ENCODE results near the gene SOX5. TPM values are rescaled to one million over a fixed set of nuclear protein-coding genes. Genes with fewer than 3 reads are reported as not detected.

The SOX5 gene
- total RNA-seq, 6 experiments from 2014 or later, result 14.8 to 34.3 (median 31.1) TPM

GRCh38 chr12:23556661-23557060, 392.8 kb downstream of the SOX5 start:
- no peak overlapping the region for H3K27ac ChIP-seq
- H3K36me3 ChIP-seq, result peaks cover 0 to 3% (median 0%) of the 10 kb centered on the region in 4 donors
- WGBS (ENCODE audit: insufficient coverage, low coverage, low lambda C conversion rate, missing lambda C conversion rate), result 53% methylated on average over 4 of the region's 5 CpGs
- H3K9me3 ChIP-seq, result no peaks in the 10 kb centered on the region
- no peak overlapping the region for H3K4me3 ChIP-seq
- H3K27me3 ChIP-seq, result no peaks in the 10 kb centered on the region
- TF ChIP-seq POLR2A (IDR thresholded peaks at IDR 0.05), result no peak
- TF ChIP-seq, protein P1, sequence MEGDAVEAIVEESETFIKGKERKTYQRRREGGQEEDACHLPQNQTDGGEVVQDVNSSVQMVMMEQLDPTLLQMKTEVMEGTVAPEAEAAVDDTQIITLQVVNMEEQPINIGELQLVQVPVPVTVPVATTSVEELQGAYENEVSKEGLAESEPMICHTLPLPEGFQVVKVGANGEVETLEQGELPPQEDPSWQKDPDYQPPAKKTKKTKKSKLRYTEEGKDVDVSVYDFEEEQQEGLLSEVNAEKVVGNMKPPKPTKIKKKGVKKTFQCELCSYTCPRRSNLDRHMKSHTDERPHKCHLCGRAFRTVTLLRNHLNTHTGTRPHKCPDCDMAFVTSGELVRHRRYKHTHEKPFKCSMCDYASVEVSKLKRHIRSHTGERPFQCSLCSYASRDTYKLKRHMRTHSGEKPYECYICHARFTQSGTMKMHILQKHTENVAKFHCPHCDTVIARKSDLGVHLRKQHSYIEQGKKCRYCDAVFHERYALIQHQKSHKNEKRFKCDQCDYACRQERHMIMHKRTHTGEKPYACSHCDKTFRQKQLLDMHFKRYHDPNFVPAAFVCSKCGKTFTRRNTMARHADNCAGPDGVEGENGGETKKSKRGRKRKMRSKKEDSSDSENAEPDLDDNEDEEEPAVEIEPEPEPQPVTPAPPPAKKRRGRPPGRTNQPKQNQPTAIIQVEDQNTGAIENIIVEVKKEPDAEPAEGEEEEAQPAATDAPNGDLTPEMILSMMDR (IDR thresholded peaks at IDR 0.05), result no peak
- no peak for DNase-seq
- no peak for ATAC-seq
- intact Hi-C loops (cut with DNase I), result no loop called here
- no peaks in the 10 kb centered on the region for H3K4me1 ChIP-seq

- no peak for TF ChIP-seq POLR2A (IDR thresholded peaks at IDR 0.05)
- TF ChIP-seq, protein P1 (IDR thresholded peaks at IDR 0.05), result no peak
- Histone ChIP-seq H3K36me3 (no peaks in the 10 kb centered on the region), H3K4me3 (no peak overlapping the region), H3K27me3 (no peaks in the 10 kb centered on the region), H3K9me3 (no peaks in the 10 kb centered on the region), H3K27ac (no peak overlapping the region), H3K4me1 (no peaks in the 10 kb centered on the region)
- DNase-seq (no peak), ATAC-seq (no peak)
- intact Hi-C loops (cut with DNase I), result no loop called here
- WGBS (ENCODE audit: insufficient coverage, low coverage, low lambda C conversion rate, missing lambda C conversion rate), result 66% methylated on average over 2 of the region's 2 CpGs
Observed at GRCh38 chr12:23555825-23556207, 393.7 kb downstream of the SOX5 start.

- DNase-seq (no peak), ATAC-seq (no peak)
- 68% methylated on average over 4 of the region's 4 CpGs for WGBS (ENCODE audit: insufficient coverage, low coverage, low lambda C conversion rate, missing lambda C conversion rate)
- H3K9me3 ChIP-seq, result no peaks in the 10 kb centered on the region
- H3K27ac ChIP-seq, result no peak overlapping the region
- no peaks in the 10 kb centered on the region for H3K4me1 ChIP-seq
- TF ChIP-seq, protein P1 (IDR thresholded peaks at IDR 0.05), result no peak
- intact Hi-C loops (cut with DNase I), result no loop called here
- no peaks in the 10 kb centered on the region for H3K27me3 ChIP-seq
- no peak overlapping the region for H3K4me3 ChIP-seq
- H3K36me3 ChIP-seq, result no peaks in the 10 kb centered on the region
Observed at GRCh38 chr12:23555180-23555824, 394.2 kb downstream of the SOX5 start.

GRCh38 chr12:23552417-23552816, 397.1 kb downstream of the SOX5 start:
- Histone ChIP-seq H3K36me3 (no peaks in the 10 kb centered on the region), H3K9me3 (no peaks in the 10 kb centered on the region), H3K4me1 (no peaks in the 10 kb centered on the region), H3K27ac (no peak overlapping the region), H3K4me3 (no peak overlapping the region), H3K27me3 (no peaks in the 10 kb centered on the region)
- TF ChIP-seq, protein P1 (IDR thresholded peaks at IDR 0.05), result no peak
- TF ChIP-seq POLR2A (IDR thresholded peaks at IDR 0.05), result no peak
- ATAC-seq (no peak), DNase-seq (no peak)
- intact Hi-C loops (cut with DNase I), result no loop called here
- 100% methylated on average over 1 of the region's 1 CpG for WGBS (ENCODE audit: insufficient coverage, low coverage, low lambda C conversion rate, missing lambda C conversion rate)

Measured in right lobe of liver (tissue), 6 donors.